KBM-7 (cell line): ENCODE results near the gene HDGFL2.
A peak's percentile ranks its signal among the peaks of the same experiment; 100 is the strongest.
"Not testable (repeated sequence)": the region's sequence is repeated elsewhere in the genome, so short reads cannot be mapped to it uniquely, and the experiment has no call there.

Experiments
- DNase-seq: peaks from one replicate; pipeline ENCODE4 v3.0.0-alpha.2; 2015
- in situ Hi-C: fragments of 300-500 bp; cut with MboI; formaldehyde crosslinking; loops from 2 replicates; pipeline ENCODE4 v1.14.3; 2020; ENCODE audit warnings: low sequenced_read_pairs, low pct_unique_long_range_greater_than_20kb, mixed read lengths

The HDGFL2 gene

DNA sequence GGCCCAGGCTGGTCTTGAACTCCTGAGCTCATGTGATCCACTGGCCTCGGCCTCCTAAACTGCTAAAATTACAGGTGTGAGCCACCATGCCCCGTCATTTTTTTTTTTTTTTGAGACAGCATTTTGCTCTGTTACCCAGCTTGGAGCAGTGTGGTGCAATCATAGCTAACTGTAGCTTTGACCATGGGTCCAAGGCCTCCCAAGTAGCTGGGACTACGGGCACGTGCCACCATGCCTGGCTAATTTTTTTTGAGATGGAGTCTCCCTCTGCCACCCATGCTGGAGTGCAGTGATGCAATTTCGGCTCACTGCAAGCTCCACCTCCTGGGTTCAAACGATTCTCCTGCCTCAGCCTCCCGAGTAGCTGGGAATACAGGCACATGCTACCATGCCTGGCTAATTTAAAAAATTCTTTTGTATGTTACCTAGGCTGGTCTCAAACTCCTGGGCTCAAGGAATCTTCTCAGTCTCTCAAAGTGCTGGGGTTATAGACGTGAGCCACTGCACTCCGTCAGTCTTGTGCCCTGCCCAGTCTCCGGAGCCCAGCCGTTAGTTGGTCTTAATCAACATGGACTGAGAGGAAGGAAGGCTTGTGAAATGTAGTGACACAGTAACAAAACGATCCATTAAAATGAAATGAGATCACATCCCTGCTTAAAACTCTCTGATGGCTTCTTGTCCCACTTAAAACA, 69.2 kb downstream of the HDGFL2 start:
- in situ Hi-C loops, result no loop called here
- DNase-seq, result no peak

- DNase-seq, in situ Hi-C loops: not testable (repeated sequence)
Measured at GRCh38 chr19:4541806-4542145, 69.7 kb downstream of the HDGFL2 start.

GRCh38 chr19:4542896-4543841, 71.1 kb downstream of the HDGFL2 start:
- DNase-seq, result peak; percentile 64
- in situ Hi-C loops, result no loop called here

DNA sequence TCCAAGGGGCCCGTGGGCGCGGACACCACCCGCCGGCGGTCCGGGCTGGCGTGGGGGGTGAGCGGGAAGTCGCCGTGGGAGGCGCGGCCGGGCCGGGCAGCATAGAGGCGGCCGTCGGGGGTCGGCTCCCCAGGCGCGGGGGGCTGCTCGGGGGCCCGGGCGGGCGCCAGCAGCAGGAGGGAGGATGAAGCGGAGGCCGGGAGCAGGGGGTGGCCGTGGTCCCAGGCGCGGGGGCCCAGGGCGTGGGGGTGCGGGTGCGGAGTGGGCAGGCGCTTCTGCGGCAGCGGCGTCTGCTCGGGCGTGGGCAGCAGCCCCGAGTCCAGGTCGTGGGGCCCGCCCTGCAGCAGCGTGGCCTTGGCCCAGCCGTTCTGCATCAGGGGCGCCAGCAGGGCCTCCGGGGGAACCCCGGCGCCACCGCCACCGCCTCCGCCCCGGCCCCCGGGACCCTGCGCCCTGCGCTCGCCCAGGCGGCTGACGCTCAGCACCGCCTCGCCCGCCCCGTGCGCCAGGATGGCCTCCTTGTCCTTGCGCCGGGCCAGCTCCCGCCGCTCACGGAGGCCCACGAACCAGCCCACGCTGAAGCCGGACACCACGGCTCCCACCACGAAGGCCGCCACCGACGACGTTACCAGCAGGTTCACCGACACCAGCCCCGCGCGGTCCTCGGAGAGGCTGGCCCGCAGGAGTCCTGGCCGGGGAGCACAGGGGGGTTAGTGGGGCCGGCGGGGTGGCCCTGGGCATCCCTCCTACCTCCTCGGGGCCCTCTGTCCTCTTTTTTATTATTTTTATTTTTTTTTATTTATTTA, 71.9 kb downstream of the HDGFL2 start:
- no peak for DNase-seq
- in situ Hi-C loops, result no loop called here

DNA sequence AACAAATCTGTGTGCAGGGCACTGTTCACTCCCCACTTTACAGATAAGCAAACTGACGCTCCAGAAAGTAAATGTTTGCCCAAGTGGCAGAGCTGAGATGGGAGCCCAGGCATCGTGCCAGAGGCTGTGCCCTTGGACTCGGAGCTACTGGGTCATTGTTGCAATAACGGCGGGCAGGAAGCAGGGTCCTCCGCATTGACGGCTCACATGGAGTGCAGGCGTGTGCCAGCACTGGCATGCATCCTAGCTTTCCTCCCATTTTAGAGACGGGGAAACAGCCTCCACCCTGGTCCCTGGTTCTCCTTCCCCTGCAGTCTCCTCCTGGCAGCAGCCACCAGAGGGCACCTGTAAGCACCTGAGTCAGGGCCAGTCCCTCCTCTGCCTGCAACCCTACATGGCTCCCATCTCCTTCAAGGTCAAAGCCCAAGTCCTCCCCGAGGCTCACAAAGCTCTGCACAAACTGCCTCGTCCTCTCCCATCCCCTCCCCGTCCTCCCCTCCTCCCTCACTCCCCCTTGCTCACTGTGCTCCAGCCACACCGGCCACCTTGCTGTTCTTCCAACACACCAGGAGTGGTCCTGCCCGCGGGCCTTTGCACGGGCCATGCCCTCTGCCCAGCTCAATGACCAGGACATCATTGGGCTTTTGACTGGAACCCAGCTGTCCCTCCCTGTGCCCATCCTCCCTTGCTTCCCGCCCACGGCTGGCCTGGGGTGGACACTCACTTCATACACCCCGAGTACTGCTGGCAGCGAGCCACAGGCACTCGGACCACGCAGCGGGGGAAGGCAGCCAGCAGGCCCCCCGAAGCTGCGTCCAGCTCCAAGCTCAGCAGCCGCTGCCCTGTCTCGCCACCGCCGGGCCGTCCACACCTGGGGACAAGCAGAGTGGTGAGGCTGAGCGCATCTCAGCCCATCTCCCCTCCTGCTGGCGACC, 75.5 kb downstream of the HDGFL2 start:
- in situ Hi-C loops, result no loop called here
- no peak for DNase-seq

DNA sequence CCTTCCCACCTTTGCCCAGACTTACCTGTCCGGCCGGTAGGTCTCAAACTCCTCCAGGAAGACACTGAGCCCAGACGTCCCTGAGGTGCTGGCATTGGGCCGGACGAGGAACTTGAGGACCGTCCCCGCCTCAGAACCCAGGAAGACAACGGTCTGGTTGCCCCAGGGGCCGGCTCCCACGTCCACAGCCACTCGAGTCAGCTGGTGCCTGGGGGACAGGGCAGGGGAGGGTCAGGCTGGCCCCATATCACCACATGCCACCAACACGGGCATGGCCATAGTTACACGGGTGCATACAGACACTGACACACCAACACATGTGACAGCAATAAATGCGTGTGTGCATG, 76.1 kb downstream of the HDGFL2 start:
- in situ Hi-C loops, result no loop called here
- no peak for DNase-seq

DNA sequence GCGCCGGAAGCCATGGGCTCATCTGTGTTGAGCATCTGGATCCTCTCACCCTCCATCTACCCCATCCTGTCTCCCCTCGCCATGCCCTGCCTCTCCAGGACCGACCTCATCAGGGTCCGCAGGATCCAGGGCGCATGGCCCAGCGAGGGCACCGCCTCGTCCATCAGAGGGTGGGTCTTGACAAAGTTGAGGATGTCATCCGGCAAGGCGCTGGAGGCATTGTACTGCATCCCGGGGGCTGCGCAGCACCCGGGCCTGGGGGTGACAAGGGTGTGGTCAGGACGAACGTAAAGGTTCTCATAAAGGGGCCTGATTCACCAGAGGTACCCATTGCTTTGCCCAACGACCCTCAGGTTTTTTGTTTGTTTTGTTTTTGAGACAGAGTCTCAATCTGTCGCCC, 77.9 kb downstream of the HDGFL2 start:
- no peak for DNase-seq
- in situ Hi-C loops, result no loop called here

DNA sequence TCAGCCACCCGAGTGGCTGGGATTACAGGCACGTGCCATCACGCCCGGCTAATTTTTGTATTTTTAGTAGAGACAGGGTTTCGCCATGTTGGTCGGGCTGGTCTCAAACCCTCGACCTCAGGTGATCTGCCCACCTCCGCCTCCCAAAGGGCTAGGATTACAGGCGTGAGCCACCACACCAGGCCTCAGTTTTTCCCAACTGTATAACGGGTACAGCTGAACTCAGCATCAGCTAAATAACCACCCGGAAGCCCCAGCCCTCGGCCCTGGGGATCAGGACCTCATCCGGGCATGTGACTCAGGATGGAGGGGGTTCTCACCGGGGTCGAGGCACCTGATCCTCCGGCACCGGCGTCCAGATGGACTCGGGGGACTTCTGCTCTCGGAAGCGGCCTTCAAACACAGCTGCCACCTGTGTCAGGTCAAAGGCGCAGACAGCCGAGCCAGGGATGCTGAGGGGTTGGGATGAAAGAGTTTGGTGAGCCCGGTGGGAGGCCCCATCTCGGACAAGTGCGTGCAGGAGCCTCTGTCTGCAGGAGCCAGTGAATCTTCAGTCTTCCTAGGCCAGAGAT, 78.5 kb downstream of the HDGFL2 start:
- DNase-seq, result no peak
- in situ Hi-C loops, result no loop called here
